Spleen (tissue), 7 donors: ENCODE data around the gene GRM2.

ENCODE experiments used
- POLR2A ChIP-seq, 3 donors: fragments of 450-650 bp; IDR thresholded peaks; one replicate each; pipeline ENCODE4 v1.5.1; 2017; ENCODE audit warnings: antibody characterized with exemption in 3 of 3, mild to moderate bottlenecking in 1 of 3
- POLR2AphosphoS5 ChIP-seq, 3 donors: sonication (generic); formaldehyde crosslinking; IDR thresholded peaks; one replicate each; pipeline ENCODE4 v1.5.1; 2017; ENCODE audit warnings: antibody characterized with exemption in 3 of 3
- TF ChIP-seq, protein P1 (sequence below), 11 experiments: fragments of 200-600 bp in 7 of 11; fragments of 450-650 bp in 4 of 11; sonication (generic) in 4 of 11; IDR thresholded peaks in 8 of 11; conservative IDR thresholded peaks in 3 of 11; 1 replicate in 7 of 11; 2 replicates in 4 of 11; pipeline versions ENCODE4 v1.4.0 to v1.8.0; 2016 to 2021; ENCODE audit warnings: antibody characterized with exemption in 11 of 11, inconsistent platforms in 4 of 11, mild to moderate bottlenecking in 1 of 11
- donor health status: DM: no; HTN: no; CAD: no; lungs with moderate emphysema.
- donor health status: DM: no; HTN: no; CAD: no.
- donor health status: DM: no; HTN: no; CAD: no.

DNA sequence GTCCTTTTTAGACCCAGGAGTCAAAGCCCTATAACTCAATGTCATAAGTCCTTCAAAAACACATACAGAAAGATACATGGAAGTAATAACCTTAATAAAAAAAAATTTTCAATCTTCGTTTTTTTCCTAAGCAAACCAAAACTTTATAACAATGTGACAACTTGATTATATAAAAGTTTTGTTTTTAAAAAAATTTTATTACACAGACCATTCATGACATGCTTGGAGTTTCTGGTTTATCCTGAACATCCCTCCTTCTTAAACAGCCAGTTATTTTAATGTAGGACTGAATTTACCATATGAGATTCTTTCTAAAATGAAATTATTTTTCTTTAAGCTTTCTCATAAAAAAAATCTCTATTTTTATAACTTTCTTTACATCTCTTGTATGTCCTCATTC is 41.5 kb downstream of the GRM2 start:
- TF ChIP-seq, protein P1, sequence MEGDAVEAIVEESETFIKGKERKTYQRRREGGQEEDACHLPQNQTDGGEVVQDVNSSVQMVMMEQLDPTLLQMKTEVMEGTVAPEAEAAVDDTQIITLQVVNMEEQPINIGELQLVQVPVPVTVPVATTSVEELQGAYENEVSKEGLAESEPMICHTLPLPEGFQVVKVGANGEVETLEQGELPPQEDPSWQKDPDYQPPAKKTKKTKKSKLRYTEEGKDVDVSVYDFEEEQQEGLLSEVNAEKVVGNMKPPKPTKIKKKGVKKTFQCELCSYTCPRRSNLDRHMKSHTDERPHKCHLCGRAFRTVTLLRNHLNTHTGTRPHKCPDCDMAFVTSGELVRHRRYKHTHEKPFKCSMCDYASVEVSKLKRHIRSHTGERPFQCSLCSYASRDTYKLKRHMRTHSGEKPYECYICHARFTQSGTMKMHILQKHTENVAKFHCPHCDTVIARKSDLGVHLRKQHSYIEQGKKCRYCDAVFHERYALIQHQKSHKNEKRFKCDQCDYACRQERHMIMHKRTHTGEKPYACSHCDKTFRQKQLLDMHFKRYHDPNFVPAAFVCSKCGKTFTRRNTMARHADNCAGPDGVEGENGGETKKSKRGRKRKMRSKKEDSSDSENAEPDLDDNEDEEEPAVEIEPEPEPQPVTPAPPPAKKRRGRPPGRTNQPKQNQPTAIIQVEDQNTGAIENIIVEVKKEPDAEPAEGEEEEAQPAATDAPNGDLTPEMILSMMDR (IDR thresholded peaks at IDR 0.05 in 8 of 11, conservative IDR thresholded peaks at IDR 0.05 in 3 of 11) = no peak
- TF ChIP-seq POLR2A (IDR thresholded peaks at IDR 0.05) (no peak), POLR2AphosphoS5 (IDR thresholded peaks at IDR 0.05) (no peak)
